ENCODE data around the gene OR1A1. TPM values are rescaled to one million over a fixed set of nuclear protein-coding genes. Genes with fewer than 3 reads are reported as not detected.
"Not testable (repeated sequence)": the region's sequence is repeated elsewhere in the genome, so short reads cannot be mapped to it uniquely, and the experiment has no call there.

OR1A1 gene
- total RNA-seq, 2 donors from 2014 or later = not detected

DNA sequence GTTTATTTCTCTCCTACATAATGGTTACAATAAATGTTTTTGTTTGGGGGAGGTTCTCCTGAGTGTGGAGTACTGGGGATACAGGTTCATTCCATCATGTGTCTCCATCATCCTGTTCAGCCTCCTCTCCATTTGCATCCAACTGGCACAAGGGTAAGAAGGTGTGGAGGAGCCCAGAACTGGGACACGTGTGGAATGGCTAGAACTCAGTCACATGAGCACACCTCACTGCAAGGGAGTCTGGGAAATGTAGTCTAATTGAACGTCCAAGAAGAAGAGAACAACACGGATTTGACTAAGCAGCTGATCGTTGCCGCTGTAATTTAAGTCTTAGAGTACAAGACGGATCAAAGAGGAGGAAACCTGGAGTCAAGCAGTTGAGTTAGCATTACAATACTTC, 6.1 kb downstream of the OR1A1 start:
- no peaks in the 10 kb centered on the region for H3K4me1 Mint-ChIP-seq
- no peaks in the 10 kb centered on the region for H3K27me3 Mint-ChIP-seq (ENCODE audit: insufficient read depth)
- TF ChIP-seq CTCF (conservative IDR thresholded peaks at IDR 0.05) = no peak
- H3K4me3 Mint-ChIP-seq = no peak overlapping the region
- DNase-seq = no peak
- Histone ChIP-seq H3K9me3 (ENCODE audit: control insufficient read depth, low read length) (peaks cover 45% of the 10 kb centered on the region), H3K36me3 (ENCODE audit: control insufficient read depth, insufficient read depth, low read length) (no peaks in the 10 kb centered on the region), H3K4me1 (ENCODE audit: control insufficient read depth, insufficient read depth, low read length) (no peaks in the 10 kb centered on the region), H3K27ac (ENCODE audit: low read depth, low read length) (no peak overlapping the region), H3K4me3 (ENCODE audit: low read length) (no peak overlapping the region), H3K9ac (ENCODE audit: extremely low read depth, low read length, poor library complexity, severe bottlenecking) (no peak overlapping the region), H3K27me3 (ENCODE audit: control insufficient read depth, insufficient read depth, low read length, poor library complexity, severe bottlenecking) (no peaks in the 10 kb centered on the region)
- 66 to 77% methylated on average over 5 to 6 of the region's 6 CpGs for WGBS, 2 experiments (ENCODE audit: insufficient coverage in 1 of 2, insufficient read length in 1 of 2)
- H3K36me3 Mint-ChIP-seq (ENCODE audit: low read depth) = no peaks in the 10 kb centered on the region
- H3K9me3 Mint-ChIP-seq = peaks cover 77% of the 10 kb centered on the region
- H3K27ac Mint-ChIP-seq = no peak overlapping the region

- H3K27me3 ChIP-seq (ENCODE audit: control insufficient read depth, insufficient read depth, low read length, poor library complexity, severe bottlenecking); H3K27ac ChIP-seq (ENCODE audit: low read depth, low read length); H3K4me3 ChIP-seq (ENCODE audit: low read length); H3K4me1 ChIP-seq (ENCODE audit: control insufficient read depth, insufficient read depth, low read length); H3K36me3 Mint-ChIP-seq (ENCODE audit: low read depth); H3K4me1 Mint-ChIP-seq; H3K36me3 ChIP-seq (ENCODE audit: control insufficient read depth, insufficient read depth, low read length); DNase-seq; H3K27me3 Mint-ChIP-seq (ENCODE audit: insufficient read depth); H3K4me3 Mint-ChIP-seq; H3K27ac Mint-ChIP-seq; H3K9ac ChIP-seq (ENCODE audit: extremely low read depth, low read length, poor library complexity, severe bottlenecking): not testable (repeated sequence)
- peaks cover 32% of the 10 kb centered on the region for H3K9me3 ChIP-seq (ENCODE audit: control insufficient read depth, low read length)
- H3K9me3 Mint-ChIP-seq = peaks cover 79% of the 10 kb centered on the region
- 48 to 80% methylated on average over 3 of the region's 3 CpGs for WGBS, 2 experiments (ENCODE audit: insufficient coverage in 1 of 2, insufficient read length in 1 of 2)
These were observed 12.5 kb downstream of the OR1A1 start for GRCh38 chr17:3219978-3220377.

- Mint-ChIP-seq H3K36me3 (ENCODE audit: low read depth) (no peaks in the 10 kb centered on the region), H3K27me3 (ENCODE audit: insufficient read depth) (no peaks in the 10 kb centered on the region), H3K4me3 (no peak overlapping the region), H3K4me1 (no peaks in the 10 kb centered on the region), H3K27ac (no peak overlapping the region), H3K9me3 (peaks cover 77% of the 10 kb centered on the region)
- peaks cover 19% of the 10 kb centered on the region for H3K9me3 ChIP-seq (ENCODE audit: control insufficient read depth, low read length)
- no peak overlapping the region for H3K4me3 ChIP-seq (ENCODE audit: low read length)
- no peak for DNase-seq
- 80 to 100% methylated on average over 1 of the region's 2 CpGs for WGBS, 2 experiments (ENCODE audit: insufficient coverage in 1 of 2, insufficient read length in 1 of 2)
- H3K27me3 ChIP-seq (ENCODE audit: control insufficient read depth, insufficient read depth, low read length, poor library complexity, severe bottlenecking) = no peaks in the 10 kb centered on the region
- no peak overlapping the region for H3K27ac ChIP-seq (ENCODE audit: low read depth, low read length)
- no peaks in the 10 kb centered on the region for H3K4me1 ChIP-seq (ENCODE audit: control insufficient read depth, insufficient read depth, low read length)
- no peaks in the 10 kb centered on the region for H3K36me3 ChIP-seq (ENCODE audit: control insufficient read depth, insufficient read depth, low read length)
- no peak for TF ChIP-seq CTCF (conservative IDR thresholded peaks at IDR 0.05)
- no peak overlapping the region for H3K9ac ChIP-seq (ENCODE audit: extremely low read depth, low read length, poor library complexity, severe bottlenecking)
These were observed 14.4 kb downstream of the OR1A1 start for GRCh38 chr17:3221850-3222249.

- 66 to 85% methylated on average over 2 of the region's 2 CpGs for whole genome bisulfite sequencing, 2 experiments (ENCODE audit: insufficient coverage in 1 of 2, insufficient read length in 1 of 2)
- Mint-ChIP-seq H3K27ac (no peak overlapping the region), H3K9me3 (peaks cover 75% of the 10 kb centered on the region), H3K36me3 (ENCODE audit: low read depth) (no peaks in the 10 kb centered on the region), H3K4me3 (no peak overlapping the region), H3K4me1 (no peaks in the 10 kb centered on the region), H3K27me3 (ENCODE audit: insufficient read depth) (no peaks in the 10 kb centered on the region)
- no peak overlapping the region for H3K4me3 ChIP-seq (ENCODE audit: low read length)
- TF ChIP-seq CTCF (conservative IDR thresholded peaks at IDR 0.05) = no peak
- H3K9ac ChIP-seq (ENCODE audit: extremely low read depth, low read length, poor library complexity, severe bottlenecking) = no peak overlapping the region
- peaks cover 14% of the 10 kb centered on the region for H3K9me3 ChIP-seq (ENCODE audit: control insufficient read depth, low read length)
- H3K4me1 ChIP-seq (ENCODE audit: control insufficient read depth, insufficient read depth, low read length) = no peaks in the 10 kb centered on the region
- no peaks in the 10 kb centered on the region for H3K36me3 ChIP-seq (ENCODE audit: control insufficient read depth, insufficient read depth, low read length)
- no peak for DNase-seq
- no peak overlapping the region for H3K27ac ChIP-seq (ENCODE audit: low read depth, low read length)
- no peaks in the 10 kb centered on the region for H3K27me3 ChIP-seq (ENCODE audit: control insufficient read depth, insufficient read depth, low read length, poor library complexity, severe bottlenecking)
These were observed 15.0 kb downstream of the OR1A1 start for GRCh38 chr17:3222505-3222904.

DNA sequence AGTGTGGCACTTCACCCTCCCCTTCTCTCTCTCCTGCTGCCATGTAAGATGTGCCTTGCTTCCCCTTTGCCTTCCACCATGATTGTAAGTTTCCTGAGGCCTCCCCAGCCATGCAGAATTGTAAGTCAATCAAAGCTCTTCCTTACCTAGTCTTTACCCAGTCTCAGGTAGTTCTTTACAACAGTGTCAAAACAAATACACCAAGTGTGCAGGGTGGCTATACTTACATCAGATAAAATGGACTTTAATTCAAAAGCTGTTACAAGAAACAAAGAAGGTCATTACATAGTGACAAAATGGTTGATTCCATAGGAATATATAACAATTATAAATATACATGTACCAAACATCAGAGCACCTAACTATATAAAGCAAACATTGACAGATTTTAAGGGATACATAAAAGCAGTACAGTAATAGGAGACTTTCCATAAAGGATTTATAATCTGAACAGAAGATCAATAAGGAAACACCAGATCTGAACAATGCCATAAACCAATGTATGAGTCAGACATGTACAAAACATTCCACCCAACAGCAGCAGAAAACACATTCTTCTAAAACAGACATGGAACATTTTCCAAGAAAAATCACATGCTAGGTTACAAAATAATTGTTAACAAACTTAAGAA, 17.4 kb downstream of the OR1A1 start:
- not testable (repeated sequence) for DNase-seq, H3K4me1 Mint-ChIP-seq

More for the DNA sequence above, 17.4 kb downstream of the OR1A1 start:
- not testable (repeated sequence) for H3K27me3 ChIP-seq (ENCODE audit: control insufficient read depth, insufficient read depth, low read length, poor library complexity, severe bottlenecking); H3K27ac ChIP-seq (ENCODE audit: low read depth, low read length); H3K4me3 ChIP-seq (ENCODE audit: low read length); H3K9me3 ChIP-seq (ENCODE audit: control insufficient read depth, low read length); H3K36me3 Mint-ChIP-seq (ENCODE audit: low read depth); H3K27me3 Mint-ChIP-seq (ENCODE audit: insufficient read depth); H3K4me1 ChIP-seq (ENCODE audit: control insufficient read depth, insufficient read depth, low read length); H3K27ac Mint-ChIP-seq; H3K36me3 ChIP-seq (ENCODE audit: control insufficient read depth, insufficient read depth, low read length); H3K4me3 Mint-ChIP-seq; H3K9ac ChIP-seq (ENCODE audit: extremely low read depth, low read length, poor library complexity, severe bottlenecking)
- H3K9me3 Mint-ChIP-seq = peaks cover 70% of the 10 kb centered on the region

Measured in endodermal cell (in vitro differentiated cells).